Vagina (tissue), 2 donors: Measurements from ENCODE around the gene RFTN1. TPM values are rescaled to one million over a fixed set of nuclear protein-coding genes. Genes with fewer than 3 reads are reported as not detected.
A peak's percentile ranks its signal among the peaks of the same experiment; 100 is the strongest.

Experiments used
- DNase-seq, 2 donors: peaks; one replicate each; pipeline ENCODE4 v3.0.0-alpha.2; 2017; ENCODE audit errors: extremely low spot score in 2 of 2
- H3K27ac ChIP-seq: fragments of 200-600 bp; sonication (generic); one replicate; pipeline ENCODE4 v1.5.1; 2019
- H3K27me3 ChIP-seq: fragments of 200-600 bp; sonication (generic); one replicate; pipeline ENCODE4 v1.5.1; 2019
- H3K36me3 ChIP-seq, 2 donors: fragments of 200-600 bp; sonication (generic); one replicate each; pipeline ENCODE4 v1.5.1; 2017 to 2019
- H3K4me1 ChIP-seq: fragments of 200-600 bp; sonication (generic); one replicate; pipeline ENCODE4 v1.5.1; 2019
- H3K4me3 ChIP-seq, 2 donors: fragments of 200-600 bp; sonication (generic); 1 replicate in 1 of 2; 2 replicates in 1 of 2; pipeline ENCODE4 v1.5.1; 2016 to 2019
- H3K9me3 ChIP-seq: fragments of 200-600 bp; sonication (generic); one replicate; pipeline ENCODE4 v1.5.1; 2019
- CTCF ChIP-seq, 3 experiments: fragments of 450-650 bp in 2 of 3; fragments of 200-600 bp in 1 of 3; sonication (generic) in 1 of 3; IDR thresholded peaks; one replicate each; pipeline ENCODE4 v1.5.1; 2017 to 2019; ENCODE audit warnings: antibody characterized with exemption in 3 of 3, mild to moderate bottlenecking in 2 of 3, moderate library complexity in 2 of 3
- POLR2A ChIP-seq, 2 donors: fragments of 450-650 bp; IDR thresholded peaks; one replicate each; pipeline ENCODE4 v1.6.1; 2017; ENCODE audit warnings: antibody characterized with exemption in 2 of 2, mild to moderate bottlenecking in 2 of 2, moderate library complexity in 2 of 2
- POLR2AphosphoS5 ChIP-seq, 2 donors: sonication (generic); formaldehyde crosslinking; IDR thresholded peaks; one replicate each; pipeline ENCODE4 v1.9.0; 2017; ENCODE audit warnings: antibody characterized with exemption in 2 of 2, mild to moderate bottlenecking in 2 of 2, low read depth in 1 of 2; ENCODE audit not compliant: insufficient read depth in 1 of 2
- intact Hi-C: fragments of 100-400 bp; cut with DNase I; formaldehyde crosslinking; loops from one replicate; pipeline ENCODE4 v1.15.1; 2023
- total RNA-seq: library from RNA; depleted of rRNA; stranded (reverse); fragments of >200 nt; gene quantifications from one replicate; pipeline ENCODE4 v1.2.3, GENCODE V29; 2016

RFTN1 gene
- total RNA-seq, 1 donor from 2014 or later: 47.4 TPM

- no peaks in the 10 kb centered on the region for H3K36me3 ChIP-seq
- no peak overlapping the region for H3K4me3 ChIP-seq
- no peak for TF ChIP-seq CTCF (IDR thresholded peaks at IDR 0.05)
- TF ChIP-seq POLR2A (IDR thresholded peaks at IDR 0.05): no peak
- no peak for TF ChIP-seq POLR2AphosphoS5 (IDR thresholded peaks at IDR 0.05; ENCODE audit: insufficient read depth in 1 of 2, low read depth in 1 of 2)
- no peak for DNase-seq
- H3K4me1 ChIP-seq: peaks cover 6% of the 10 kb centered on the region
- H3K27me3 ChIP-seq: no peaks in the 10 kb centered on the region
- no peaks in the 10 kb centered on the region for H3K9me3 ChIP-seq
- intact Hi-C loops: no loop called here
- no peak overlapping the region for H3K27ac ChIP-seq
Measured at GRCh38 chr3:16547561-16548357, 34.3 kb upstream of the RFTN1 start.

GRCh38 chr3:16546186-16547010, 32.9 kb upstream of the RFTN1 start:
- TF ChIP-seq POLR2AphosphoS5 (IDR thresholded peaks at IDR 0.05; ENCODE audit: insufficient read depth in 1 of 2, low read depth in 1 of 2): no peak
- no peak for TF ChIP-seq POLR2A (IDR thresholded peaks at IDR 0.05)
- no peak for TF ChIP-seq CTCF (IDR thresholded peaks at IDR 0.05)
- H3K27me3 ChIP-seq: no peaks in the 10 kb centered on the region
- no peak overlapping the region for H3K4me3 ChIP-seq
- no peak overlapping the region for H3K27ac ChIP-seq
- intact Hi-C loops: no loop called here
- DNase-seq: no peak
- H3K9me3 ChIP-seq: no peaks in the 10 kb centered on the region
- H3K36me3 ChIP-seq: no peaks in the 10 kb centered on the region
- H3K4me1 ChIP-seq: peaks cover 6% of the 10 kb centered on the region

- H3K9me3 ChIP-seq: no peaks in the 10 kb centered on the region
- no peaks in the 10 kb centered on the region for H3K27me3 ChIP-seq
- no peak overlapping the region for H3K4me3 ChIP-seq
- DNase-seq: no peak
- H3K36me3 ChIP-seq: no peaks in the 10 kb centered on the region
- peaks cover 5% of the 10 kb centered on the region for H3K4me1 ChIP-seq
- no peak for TF ChIP-seq POLR2A (IDR thresholded peaks at IDR 0.05)
- TF ChIP-seq CTCF (IDR thresholded peaks at IDR 0.05): no peak
- peak in 1 of 2 donors; percentile 15 for TF ChIP-seq POLR2AphosphoS5 (IDR thresholded peaks at IDR 0.05; ENCODE audit: insufficient read depth in 1 of 2, low read depth in 1 of 2)
- intact Hi-C loops: no loop called here
- no peak overlapping the region for H3K27ac ChIP-seq
Measured at GRCh38 chr3:16545413-16546185, 32.1 kb upstream of the RFTN1 start.

- DNase-seq: no peak
- Histone ChIP-seq H3K36me3 (no peaks in the 10 kb centered on the region), H3K4me3 (no peak overlapping the region), H3K4me1 (no peaks in the 10 kb centered on the region), H3K27me3 (no peaks in the 10 kb centered on the region), H3K27ac (no peak overlapping the region), H3K9me3 (no peaks in the 10 kb centered on the region)
- intact Hi-C loops: no loop called here
- TF ChIP-seq POLR2AphosphoS5 (IDR thresholded peaks at IDR 0.05; ENCODE audit: insufficient read depth in 1 of 2, low read depth in 1 of 2): no peak
- no peak for TF ChIP-seq CTCF (IDR thresholded peaks at IDR 0.05)
- no peak for TF ChIP-seq POLR2A (IDR thresholded peaks at IDR 0.05)
Measured at GRCh38 chr3:16543242-16543864, 29.9 kb upstream of the RFTN1 start.
